MM.1S (cell line): Measurements from ENCODE around the gene FGGY.

ENCODE experiments used
- DNase-seq: peaks from one replicate; pipeline ENCODE4 v3.0.0-alpha.2; 2015
- H2AFZ ChIP-seq: fragments of 300-600 bp; sonication (generic); 2 replicates; pipeline ENCODE4 v1.6.0; 2016; ENCODE audit warnings: antibody characterized with exemption, low read length
- H3F3A ChIP-seq: fragments of 300-600 bp; sonication (generic); 2 replicates; pipeline ENCODE4 v1.6.1; 2016; ENCODE audit warnings: mild to moderate bottlenecking, antibody characterized with exemption, low read length, moderate library complexity, mixed read lengths; ENCODE audit not compliant: insufficient read depth
- H3K27ac ChIP-seq: fragments of 300-600 bp; sonication (generic); 2 replicates; pipeline ENCODE4 v1.5.1; 2016; ENCODE audit warnings: mild to moderate bottlenecking, low read length
- H3K27me3 ChIP-seq: fragments of 300-600 bp; sonication (generic); replicated peaks from 2 replicates; pipeline ENCODE4 v1.6.0; 2016; ENCODE audit warnings: low read length; ENCODE audit not compliant: insufficient read depth
- H3K36me3 ChIP-seq: fragments of 300-600 bp; sonication (generic); replicated peaks from 2 replicates; pipeline ENCODE4 v1.6.1; 2016; ENCODE audit warnings: mild to moderate bottlenecking, low read length, mixed read lengths; ENCODE audit not compliant: insufficient read depth
- H3K4me1 ChIP-seq: fragments of 300-600 bp; sonication (generic); 2 replicates; pipeline ENCODE4 v1.6.1; 2016; ENCODE audit warnings: low read length, mixed read lengths
- H3K4me2 ChIP-seq: fragments of 300-600 bp; sonication (generic); 2 replicates; pipeline ENCODE4 v1.6.0; 2016; ENCODE audit warnings: low read depth, low read length
- H3K4me3 ChIP-seq: fragments of 300-600 bp; sonication (generic); 2 replicates; pipeline ENCODE4 v1.5.1; 2016; ENCODE audit warnings: low read length, mixed read lengths
- H3K79me2 ChIP-seq: fragments of 300-600 bp; sonication (generic); 2 replicates; pipeline ENCODE4 v1.6.1; 2016; ENCODE audit warnings: mixed run types, low read length, mixed read lengths
- H3K9ac ChIP-seq: fragments of 300-600 bp; sonication (generic); 2 replicates; pipeline ENCODE4 v1.6.1; 2016; ENCODE audit warnings: low read length, mixed read lengths
- H3K9me2 ChIP-seq: fragments of 300-600 bp; sonication (generic); replicated peaks from 2 replicates; pipeline ENCODE4 v1.6.1; 2016; ENCODE audit warnings: mild to moderate bottlenecking, low read length, mixed read lengths; ENCODE audit not compliant: insufficient read depth
- H3K9me3 ChIP-seq: fragments of 300-600 bp; sonication (generic); replicated peaks from 2 replicates; pipeline ENCODE4 v1.6.1; 2016; ENCODE audit warnings: mild to moderate bottlenecking, low read length, mixed read lengths; ENCODE audit not compliant: insufficient read depth
- H4K20me1 ChIP-seq: fragments of 300-600 bp; sonication (generic); 2 replicates; pipeline ENCODE4 v1.6.1; 2016; ENCODE audit warnings: mild to moderate bottlenecking, low read length, moderate library complexity, mixed read lengths; ENCODE audit not compliant: insufficient read depth
- EZH2 ChIP-seq: fragments of 300-600 bp; sonication (generic); optimal IDR thresholded peaks from 2 replicates; pipeline ENCODE3; 2017; ENCODE audit warnings: low read depth, mild to moderate bottlenecking, antibody characterized with exemption, low read length, mixed read lengths
- EZH2phosphoT487 ChIP-seq: fragments of 300-600 bp; sonication (generic); IDR thresholded peaks from 2 replicates; pipeline ENCODE4 v1.6.1; 2018; ENCODE audit warnings: antibody characterized with exemption, low read length
- TF ChIP-seq, protein P1 (sequence below): fragments of 300-600 bp; sonication (generic); IDR thresholded peaks from 2 replicates; pipeline ENCODE4 v1.5.1; 2016; ENCODE audit warnings: antibody characterized with exemption, low read length, mixed read lengths

Gene FGGY

DNA sequence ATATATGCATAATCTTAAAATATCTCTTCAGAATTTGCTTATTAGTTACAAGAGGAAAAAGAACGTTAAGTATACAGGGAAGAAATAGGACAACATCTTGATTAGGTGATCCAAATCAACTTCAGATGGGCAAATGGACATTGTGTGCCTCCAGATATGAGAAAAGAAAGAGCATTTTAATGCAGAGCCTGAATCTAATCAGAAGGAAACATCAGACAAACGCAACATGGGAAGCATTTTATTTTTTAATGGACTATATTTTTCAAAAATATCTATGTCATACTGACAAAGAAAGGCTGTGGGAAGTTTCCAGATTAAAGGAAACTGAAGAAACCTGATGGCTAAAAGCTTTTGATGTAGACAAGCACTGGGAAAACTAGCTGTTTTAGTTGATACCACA lies 466.5 kb downstream of the FGGY start:
- DNase-seq, result no peak
- Histone ChIP-seq H3K27me3 (no peaks in the 10 kb centered on the region), H3K27ac (no peak overlapping the region), H4K20me1 (no peaks in the 10 kb centered on the region), H3K79me2 (no peaks in the 10 kb centered on the region), H3F3A (no peaks in the 10 kb centered on the region), H3K9me2 (no peaks in the 10 kb centered on the region), H2AFZ (no peak overlapping the region), H3K4me1 (peaks cover 23% of the 10 kb centered on the region), H3K9me3 (no peaks in the 10 kb centered on the region), H3K4me2 (no peak overlapping the region), H3K36me3 (no peaks in the 10 kb centered on the region), H3K4me3 (no peak overlapping the region), H3K9ac (no peak overlapping the region)
- TF ChIP-seq, protein P1, sequence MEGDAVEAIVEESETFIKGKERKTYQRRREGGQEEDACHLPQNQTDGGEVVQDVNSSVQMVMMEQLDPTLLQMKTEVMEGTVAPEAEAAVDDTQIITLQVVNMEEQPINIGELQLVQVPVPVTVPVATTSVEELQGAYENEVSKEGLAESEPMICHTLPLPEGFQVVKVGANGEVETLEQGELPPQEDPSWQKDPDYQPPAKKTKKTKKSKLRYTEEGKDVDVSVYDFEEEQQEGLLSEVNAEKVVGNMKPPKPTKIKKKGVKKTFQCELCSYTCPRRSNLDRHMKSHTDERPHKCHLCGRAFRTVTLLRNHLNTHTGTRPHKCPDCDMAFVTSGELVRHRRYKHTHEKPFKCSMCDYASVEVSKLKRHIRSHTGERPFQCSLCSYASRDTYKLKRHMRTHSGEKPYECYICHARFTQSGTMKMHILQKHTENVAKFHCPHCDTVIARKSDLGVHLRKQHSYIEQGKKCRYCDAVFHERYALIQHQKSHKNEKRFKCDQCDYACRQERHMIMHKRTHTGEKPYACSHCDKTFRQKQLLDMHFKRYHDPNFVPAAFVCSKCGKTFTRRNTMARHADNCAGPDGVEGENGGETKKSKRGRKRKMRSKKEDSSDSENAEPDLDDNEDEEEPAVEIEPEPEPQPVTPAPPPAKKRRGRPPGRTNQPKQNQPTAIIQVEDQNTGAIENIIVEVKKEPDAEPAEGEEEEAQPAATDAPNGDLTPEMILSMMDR, result no peak
- TF ChIP-seq EZH2, result no peak
- no peak for TF ChIP-seq EZH2phosphoT487

DNA sequence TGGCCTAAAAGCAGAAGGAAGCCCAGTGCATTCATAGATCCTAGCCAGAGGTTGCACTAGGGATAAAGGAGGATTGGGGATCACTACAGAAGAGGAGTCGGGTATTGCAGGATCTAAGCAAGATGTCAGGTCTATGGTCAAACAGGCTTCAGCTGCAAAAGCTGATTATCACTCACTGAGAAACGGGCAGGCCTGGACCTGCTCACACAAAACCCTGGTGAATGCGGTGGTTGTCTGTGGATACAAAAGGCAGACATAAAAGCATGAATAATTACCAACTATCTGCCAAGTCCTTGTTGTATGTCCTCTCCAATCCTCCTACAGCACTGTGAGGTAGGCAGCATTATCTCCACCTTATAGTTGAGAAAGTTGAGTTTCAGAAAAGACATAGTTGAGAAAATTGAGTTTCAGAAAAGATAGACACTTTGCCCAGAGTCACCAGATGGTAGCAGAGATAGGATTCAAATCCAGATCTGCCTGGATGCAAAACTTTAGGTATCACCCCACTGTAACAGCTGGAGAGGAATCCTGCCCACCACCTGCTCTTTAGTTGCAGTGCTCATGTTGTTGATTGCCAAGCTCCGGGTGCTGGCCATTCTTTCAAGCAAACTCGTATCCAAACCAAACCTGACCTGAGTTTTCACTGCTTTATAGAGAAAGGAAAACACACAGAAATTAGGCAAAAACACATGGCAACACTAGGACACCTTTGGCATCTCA lies 468.3 kb downstream of the FGGY start:
- H3K9me3 ChIP-seq, result no peaks in the 10 kb centered on the region
- no peaks in the 10 kb centered on the region for H4K20me1 ChIP-seq
- DNase-seq, result no peak
- H2AFZ ChIP-seq, result no peak overlapping the region
- no peak overlapping the region for H3K27ac ChIP-seq
- H3K36me3 ChIP-seq, result no peaks in the 10 kb centered on the region
- H3K27me3 ChIP-seq, result no peaks in the 10 kb centered on the region
- H3K9me2 ChIP-seq, result no peaks in the 10 kb centered on the region
- peaks cover 31% of the 10 kb centered on the region for H3K4me1 ChIP-seq
- no peak overlapping the region for H3K9ac ChIP-seq
- H3K4me3 ChIP-seq, result no peak overlapping the region
- no peak for TF ChIP-seq EZH2phosphoT487
- TF ChIP-seq EZH2, result no peak
- H3K79me2 ChIP-seq, result no peaks in the 10 kb centered on the region
- no peaks in the 10 kb centered on the region for H3F3A ChIP-seq
- no peak overlapping the region for H3K4me2 ChIP-seq

DNA sequence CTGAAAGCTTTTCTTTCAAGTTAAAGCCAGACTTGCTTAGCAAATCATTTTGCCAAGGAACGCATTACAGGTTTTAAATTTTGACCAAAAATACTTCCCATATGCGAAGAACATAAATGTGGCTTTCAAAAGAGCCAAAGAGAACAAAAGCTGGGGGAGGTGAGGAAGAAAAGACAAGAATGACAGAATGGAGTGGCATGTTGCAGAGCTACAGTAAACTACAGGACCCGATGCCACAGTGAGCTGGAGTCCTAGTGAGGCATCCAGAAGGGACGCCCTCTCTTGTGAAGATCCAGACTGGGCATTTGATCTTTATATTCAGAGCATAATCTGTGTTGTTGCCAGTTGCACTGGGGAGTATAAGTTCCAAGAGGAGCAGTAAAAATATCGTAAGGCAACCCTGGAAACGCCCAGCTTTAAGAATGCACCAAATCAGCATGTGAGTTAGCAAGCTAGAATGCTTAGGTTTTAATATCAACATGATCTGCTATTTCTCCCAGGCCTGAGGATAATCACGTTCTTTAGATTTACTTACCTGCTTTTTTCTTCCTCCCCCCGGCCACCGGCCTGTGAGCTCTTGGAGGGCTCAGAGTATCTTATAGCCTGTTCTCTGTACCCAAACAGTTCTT lies 469.4 kb downstream of the FGGY start:
- H3K4me1 ChIP-seq, result peaks cover 31% of the 10 kb centered on the region
- TF ChIP-seq EZH2 (no peak), EZH2phosphoT487 (no peak)
- TF ChIP-seq, protein P1, result no peak
- no peaks in the 10 kb centered on the region for H3F3A ChIP-seq
- no peak overlapping the region for H3K4me2 ChIP-seq
- no peaks in the 10 kb centered on the region for H3K36me3 ChIP-seq
- no peak overlapping the region for H2AFZ ChIP-seq
- no peak for DNase-seq
- H3K9me3 ChIP-seq, result no peaks in the 10 kb centered on the region
- no peaks in the 10 kb centered on the region for H3K9me2 ChIP-seq
- no peaks in the 10 kb centered on the region for H4K20me1 ChIP-seq
- no peaks in the 10 kb centered on the region for H3K79me2 ChIP-seq
- H3K4me3 ChIP-seq, result no peak overlapping the region
- no peak overlapping the region for H3K27ac ChIP-seq
- no peak overlapping the region for H3K9ac ChIP-seq
- H3K27me3 ChIP-seq, result no peaks in the 10 kb centered on the region

DNA sequence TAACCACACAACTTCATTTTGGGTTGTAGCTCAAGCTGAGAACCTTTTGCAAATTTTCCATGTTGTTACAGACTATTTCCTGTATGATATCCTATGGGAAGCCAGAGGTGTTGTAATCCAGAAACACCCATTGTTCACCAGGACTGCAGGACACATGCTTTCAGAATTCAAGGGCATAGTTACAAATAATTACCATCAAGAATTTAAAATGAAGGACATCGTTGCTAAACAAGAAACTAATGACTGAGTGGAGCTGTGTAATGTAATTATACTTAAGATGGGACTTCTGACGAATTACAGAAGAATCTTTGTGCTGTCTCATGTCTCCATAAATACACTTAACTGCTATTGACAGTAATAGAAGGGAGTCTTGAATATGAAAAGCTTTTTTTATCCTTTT lies 470.2 kb downstream of the FGGY start:
- H3K79me2 ChIP-seq, result no peaks in the 10 kb centered on the region
- no peaks in the 10 kb centered on the region for H3F3A ChIP-seq
- H4K20me1 ChIP-seq, result no peaks in the 10 kb centered on the region
- peaks cover 30% of the 10 kb centered on the region for H3K4me1 ChIP-seq
- no peaks in the 10 kb centered on the region for H3K36me3 ChIP-seq
- H3K9ac ChIP-seq, result no peak overlapping the region
- DNase-seq, result no peak
- no peak overlapping the region for H3K4me2 ChIP-seq
- no peaks in the 10 kb centered on the region for H3K9me2 ChIP-seq
- no peak overlapping the region for H3K27ac ChIP-seq
- no peaks in the 10 kb centered on the region for H3K27me3 ChIP-seq
- no peak overlapping the region for H3K4me3 ChIP-seq
- no peaks in the 10 kb centered on the region for H3K9me3 ChIP-seq
- TF ChIP-seq EZH2, result no peak
- no peak for TF ChIP-seq EZH2phosphoT487
- TF ChIP-seq, protein P1, result no peak
- no peak overlapping the region for H2AFZ ChIP-seq
